GM19372 (cell line): Measurements from ENCODE around the gene ALK.

Experiments
- ATAC-seq: cut with Tn5 transposase; IDR thresholded peaks from one replicate; pipeline ENCODE4 v1.9.1; 2021; ENCODE audit warnings: mild to moderate bottlenecking, low read depth, moderate library complexity; ENCODE audit not compliant: unreplicated experiment

Gene ALK

GRCh38 chr2:29587402-29588190 is 333.8 kb downstream of the ALK start:
- ATAC-seq: no peak

GRCh38 chr2:29586919-29587318 is 334.5 kb downstream of the ALK start:
- ATAC-seq: no peak

GRCh38 chr2:29583548-29584156 is 337.7 kb downstream of the ALK start:
- no peak for ATAC-seq

GRCh38 chr2:29583104-29583503 is 338.3 kb downstream of the ALK start:
- ATAC-seq: no peak

GRCh38 chr2:29582062-29582461 is 339.3 kb downstream of the ALK start:
- no peak for ATAC-seq

GRCh38 chr2:29580223-29580622 is 341.2 kb downstream of the ALK start:
- ATAC-seq: no peak

GRCh38 chr2:29579495-29580169 is 341.8 kb downstream of the ALK start:
- ATAC-seq: no peak

- ATAC-seq: no peak
Observed at GRCh38 chr2:29578084-29578598, 343.2 kb downstream of the ALK start.

- no peak for ATAC-seq
Observed at GRCh38 chr2:29576231-29576630, 345.2 kb downstream of the ALK start.

- no peak for ATAC-seq
Observed at GRCh38 chr2:29575370-29575890, 346.0 kb downstream of the ALK start.

GRCh38 chr2:29573612-29574011 is 347.8 kb downstream of the ALK start:
- ATAC-seq: no peak

- ATAC-seq: no peak
Observed at GRCh38 chr2:29573147-29573546, 348.2 kb downstream of the ALK start.

- no peak for ATAC-seq
Observed at GRCh38 chr2:29570539-29570938, 350.8 kb downstream of the ALK start.

- ATAC-seq: no peak
Observed at GRCh38 chr2:29567906-29568520, 353.4 kb downstream of the ALK start.

- no peak for ATAC-seq
Observed at GRCh38 chr2:29563697-29564096, 357.7 kb downstream of the ALK start.

- ATAC-seq: no peak
Observed at GRCh38 chr2:29562896-29563295, 358.5 kb downstream of the ALK start.

GRCh38 chr2:29562319-29562718 is 359.1 kb downstream of the ALK start:
- no peak for ATAC-seq

GRCh38 chr2:29561628-29562027 is 359.8 kb downstream of the ALK start:
- ATAC-seq: no peak

GRCh38 chr2:29561181-29561580 is 360.2 kb downstream of the ALK start:
- ATAC-seq: no peak

- ATAC-seq: no peak
Observed at GRCh38 chr2:29560566-29560965, 360.8 kb downstream of the ALK start.

- no peak for ATAC-seq
Observed at GRCh38 chr2:29560030-29560429, 361.4 kb downstream of the ALK start.
